GM12878 (cell line): ENCODE measurements around the gene LIN28B.

Experiments
- BRCA1 ChIP-seq: IDR thresholded peaks from 2 replicates; pipeline ENCODE4 v1.6.1; 2011; ENCODE audit warnings: low read depth, low read length, improper control_type of control experiment
- CBX5 ChIP-seq: sonication (generic); IDR thresholded peaks from 2 replicates; pipeline ENCODE4 v1.6.1; 2016; ENCODE audit warnings: low read depth, moderate library complexity, mild to moderate bottlenecking, inconsistent platforms
- CHD2 ChIP-seq: IDR thresholded peaks from 2 replicates; pipeline ENCODE4 v1.6.1; 2011; ENCODE audit warnings: low read depth, low read length, improper control_type of control experiment, borderline replicate concordance
- CTCF ChIP-seq, 3 experiments: IDR thresholded peaks in 2 of 3; conservative IDR thresholded peaks in 1 of 3; 2 replicates each; pipeline ENCODE4 v1.5.1; 2011; ENCODE audit warnings: low read depth in 3 of 3, low read length in 3 of 3, mild to moderate bottlenecking in 3 of 3, control low read depth in 2 of 3, moderate library complexity in 2 of 3, inconsistent platforms in 1 of 3, mixed read lengths in 1 of 3; ENCODE audit not compliant: control insufficient read depth in 2 of 3, insufficient read depth in 1 of 3; ENCODE audit errors: extremely low read depth in 1 of 3
- EED ChIP-seq: sonication (generic); IDR thresholded peaks from 2 replicates; pipeline ENCODE4 v1.6.1; 2016; ENCODE audit warnings: antibody characterized with exemption, low read depth
- ELK1 ChIP-seq: IDR thresholded peaks from 2 replicates; pipeline ENCODE4 v1.6.1; 2012; ENCODE audit warnings: low read depth, low read length, improper control_type of control experiment
- EP300 ChIP-seq, 2 experiments: fragments of 150-350 bp in 1 of 2; IDR thresholded peaks; 2 replicates each; pipeline ENCODE4 v1.6.1; 2011 to 2012; ENCODE audit warnings: low read depth in 2 of 2, low read length in 2 of 2, borderline replicate concordance in 1 of 2, improper control_type of control experiment in 1 of 2, inconsistent platforms in 1 of 2; ENCODE audit not compliant: control insufficient read depth in 1 of 2
- IRF3 ChIP-seq: fragments of 450-650 bp; IDR thresholded peaks from 2 replicates; pipeline ENCODE4 v1.6.1; 2014; ENCODE audit warnings: mild to moderate bottlenecking
- MAX ChIP-seq: IDR thresholded peaks from 2 replicates; pipeline ENCODE4 v1.6.1; 2012; ENCODE audit warnings: low read depth, low read length, improper control_type of control experiment
- NRF1 ChIP-seq: conservative IDR thresholded peaks from 2 replicates; pipeline ENCODE4 v1.6.1; 2011; ENCODE audit warnings: mild to moderate bottlenecking, low read depth, low read length, improper control_type of control experiment
- POLR2A ChIP-seq: IDR thresholded peaks from 2 replicates; pipeline ENCODE4 v1.6.1; 2011; ENCODE audit warnings: low read depth, mild to moderate bottlenecking, low read length
- POLR2AphosphoS5 ChIP-seq: IDR thresholded peaks from 2 replicates; pipeline ENCODE4 v1.6.1; 2011; ENCODE audit warnings: mild to moderate bottlenecking, low read length, inconsistent platforms
- SP1 ChIP-seq: IDR thresholded peaks from one replicate; pipeline ENCODE4 v1.6.1; 2011; ENCODE audit warnings: low read depth, low read length
- ZNF24 ChIP-seq: fragments of 450-650 bp; IDR thresholded peaks from 2 replicates; pipeline ENCODE4 v1.6.1; 2017; ENCODE audit warnings: antibody characterized with exemption, mild to moderate bottlenecking

- TF ChIP-seq POLR2A (no peak), ZNF24 (no peak), NRF1 (no peak), IRF3 (no peak), POLR2AphosphoS5 (no peak), ELK1 (no peak), EED (no peak), MAX (no peak), CTCF (IDR thresholded peaks at IDR 0.05 in 2 of 3, conservative IDR thresholded peaks at IDR 0.05 in 1 of 3; ENCODE audit: control insufficient read depth in 2 of 3, extremely low read depth in 1 of 3, insufficient read depth in 1 of 3, low read depth in 3 of 3, low read length in 3 of 3) (no peak), CBX5 (no peak), EP300 (IDR thresholded peaks at IDR 0.05; ENCODE audit: borderline replicate concordance in 1 of 2, control insufficient read depth in 1 of 2, low read depth in 2 of 2, low read length in 2 of 2) (no peak), BRCA1 (no peak), SP1 (no peak), CHD2 (no peak)
Observed at GRCh38 chr6:104951677-104952076, 5.2 kb upstream of the LIN28B start.
